GM12875 (cell line): ENCODE measurements around the gene LXN.

Experiments
- H3K4me3 ChIP-seq: one replicate; pipeline ENCODE4 v1.5.1; 2011; ENCODE audit warnings: low read depth, low read length, control low read depth
- TF ChIP-seq, protein P1 (sequence below): IDR thresholded peaks from 2 replicates; pipeline ENCODE4 v1.5.1; 2011; ENCODE audit warnings: low read depth, mild to moderate bottlenecking, control low read depth, inconsistent platforms, low read length, moderate library complexity, borderline replicate concordance; ENCODE audit not compliant: insufficient read depth

The LXN gene

DNA sequence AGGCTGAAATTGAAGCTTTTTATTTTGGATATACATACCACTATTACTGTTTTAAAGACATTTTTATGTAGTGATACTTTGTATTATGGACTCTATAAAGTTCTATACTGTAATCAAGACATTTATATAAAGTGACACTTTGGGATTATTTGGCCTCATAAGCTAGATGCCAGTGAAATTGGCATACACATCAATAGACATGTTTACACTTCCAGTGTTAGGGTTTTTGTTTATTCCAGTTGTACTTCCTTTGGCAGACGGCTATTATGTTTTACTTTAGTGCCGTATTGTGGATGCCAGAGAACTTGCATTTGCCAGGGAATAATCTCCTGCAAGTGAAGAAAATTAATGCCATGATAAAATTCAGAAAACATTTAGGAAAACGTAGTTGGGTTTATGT is 6.0 kb downstream of the LXN start:
- no peak overlapping the region for H3K4me3 ChIP-seq
- TF ChIP-seq, protein P1, sequence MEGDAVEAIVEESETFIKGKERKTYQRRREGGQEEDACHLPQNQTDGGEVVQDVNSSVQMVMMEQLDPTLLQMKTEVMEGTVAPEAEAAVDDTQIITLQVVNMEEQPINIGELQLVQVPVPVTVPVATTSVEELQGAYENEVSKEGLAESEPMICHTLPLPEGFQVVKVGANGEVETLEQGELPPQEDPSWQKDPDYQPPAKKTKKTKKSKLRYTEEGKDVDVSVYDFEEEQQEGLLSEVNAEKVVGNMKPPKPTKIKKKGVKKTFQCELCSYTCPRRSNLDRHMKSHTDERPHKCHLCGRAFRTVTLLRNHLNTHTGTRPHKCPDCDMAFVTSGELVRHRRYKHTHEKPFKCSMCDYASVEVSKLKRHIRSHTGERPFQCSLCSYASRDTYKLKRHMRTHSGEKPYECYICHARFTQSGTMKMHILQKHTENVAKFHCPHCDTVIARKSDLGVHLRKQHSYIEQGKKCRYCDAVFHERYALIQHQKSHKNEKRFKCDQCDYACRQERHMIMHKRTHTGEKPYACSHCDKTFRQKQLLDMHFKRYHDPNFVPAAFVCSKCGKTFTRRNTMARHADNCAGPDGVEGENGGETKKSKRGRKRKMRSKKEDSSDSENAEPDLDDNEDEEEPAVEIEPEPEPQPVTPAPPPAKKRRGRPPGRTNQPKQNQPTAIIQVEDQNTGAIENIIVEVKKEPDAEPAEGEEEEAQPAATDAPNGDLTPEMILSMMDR = no peak

DNA sequence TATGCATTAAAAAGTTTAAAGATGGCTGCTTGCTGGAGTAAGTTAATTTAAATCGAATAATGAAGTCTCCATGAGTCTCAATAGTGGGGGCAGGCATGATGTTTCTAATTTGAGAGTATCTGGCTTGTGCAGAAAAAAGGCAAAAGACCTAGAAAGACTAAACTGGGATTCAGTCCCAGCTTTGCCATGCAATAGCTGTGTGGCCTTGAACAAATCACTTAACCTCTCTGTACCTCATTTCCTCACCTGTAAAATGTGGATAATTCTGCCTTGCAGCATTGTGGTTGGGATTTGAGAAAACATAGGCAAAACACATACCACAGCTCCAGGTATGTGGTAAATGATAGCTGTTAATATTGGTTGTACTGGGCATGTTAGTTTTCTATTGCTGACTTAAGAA is 8.6 kb downstream of the LXN start:
- TF ChIP-seq, protein P1 = no peak
- no peak overlapping the region for H3K4me3 ChIP-seq

DNA sequence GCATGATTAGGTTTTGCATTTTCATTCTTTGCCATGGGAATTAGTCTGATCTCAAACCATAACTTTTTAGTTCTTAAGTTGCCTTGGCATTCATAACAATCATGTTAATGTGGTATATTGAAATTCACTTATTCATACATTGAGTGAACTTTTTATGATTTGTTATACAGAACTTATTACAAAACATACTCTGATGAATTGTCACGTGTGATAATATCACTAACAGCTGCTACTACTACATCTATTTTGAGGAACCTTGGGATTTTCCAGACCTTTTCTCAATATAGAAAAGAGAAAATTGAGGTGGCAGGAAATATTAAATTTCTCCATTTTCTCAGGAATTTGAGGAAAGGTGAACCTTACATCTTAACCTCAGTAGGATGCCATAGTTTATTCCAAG is 9.2 kb downstream of the LXN start:
- no peak overlapping the region for H3K4me3 ChIP-seq
- TF ChIP-seq, protein P1 = no peak

DNA sequence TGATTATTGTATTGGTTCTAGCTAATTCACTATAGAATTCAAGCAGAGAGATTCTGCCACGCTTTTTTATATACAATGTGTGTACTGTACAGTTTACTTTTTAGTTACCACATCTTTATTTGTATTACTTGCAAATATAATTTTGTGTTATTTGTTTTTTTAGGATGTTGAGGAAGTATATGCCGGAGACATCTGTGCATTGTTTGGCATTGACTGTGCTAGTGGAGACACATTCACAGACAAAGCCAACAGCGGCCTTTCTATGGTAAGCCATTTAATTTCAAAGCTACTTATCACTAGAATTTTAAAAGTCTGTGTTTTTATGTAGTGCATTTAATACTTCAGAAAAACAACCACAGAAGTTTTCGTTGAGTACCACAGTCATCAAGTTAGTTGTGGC is 11.7 kb downstream of the LXN start:
- TF ChIP-seq, protein P1 = no peak
- H3K4me3 ChIP-seq = no peak overlapping the region

GRCh38 chr3:158659454-158660237 is 12.8 kb downstream of the LXN start:
- TF ChIP-seq, protein P1 = peak; percentile 64; the same call in 1 of the 2 replicates
- H3K4me3 ChIP-seq = no peak overlapping the region

- H3K4me3 ChIP-seq = no peak overlapping the region
- TF ChIP-seq, protein P1 = no peak
Measured at GRCh38 chr3:158658889-158659288, 13.6 kb downstream of the LXN start.

DNA sequence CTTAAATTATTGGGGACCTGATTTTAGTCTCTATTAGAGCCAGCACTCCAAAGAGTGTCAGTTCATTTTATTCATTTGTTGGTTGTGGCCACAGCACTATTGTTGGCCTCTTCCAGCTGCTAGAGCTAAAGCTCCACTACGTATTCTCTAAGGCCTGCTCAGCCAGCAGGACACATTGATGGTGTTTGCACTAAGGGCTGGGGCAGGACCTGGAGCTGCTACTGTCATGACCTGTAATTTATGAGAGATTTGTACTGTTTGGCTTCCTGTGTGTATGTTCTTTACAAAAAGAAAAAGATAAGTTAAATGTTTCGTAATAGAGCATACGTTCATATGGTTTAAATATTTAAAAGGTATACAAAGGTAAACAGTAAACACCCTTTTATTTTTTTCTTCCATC is 20.0 kb downstream of the LXN start:
- TF ChIP-seq, protein P1 = no peak
- H3K4me3 ChIP-seq = no peak overlapping the region
